ENCODE measurements around the gene RAPGEF4. TPM values are rescaled to one million over a fixed set of nuclear protein-coding genes. Genes with fewer than 3 reads are reported as not detected.

The RAPGEF4 gene
- total and polyA plus RNA-seq, 4 donors = 0.46 to 22.8 (median 3.9) TPM

- DNase-seq (peak; percentile 66 to 79), ATAC-seq (ENCODE audit: low FRiP score) (peak; percentile 72)
- Histone ChIP-seq H3K4me1 (ENCODE audit: control insufficient read depth in 1 of 2, insufficient read depth in 2 of 2, low read length in 2 of 2) (no peaks in the 10 kb centered on the region), H3K27ac (ENCODE audit: low read depth in 1 of 2, low read length in 2 of 2) (no peak overlapping the region), H3K9me3 (ENCODE audit: control insufficient read depth, low read length) (no peaks in the 10 kb centered on the region), H3K36me3 (ENCODE audit: control insufficient read depth in 1 of 2, insufficient read depth in 2 of 2, low read length in 1 of 2) (no peaks in the 10 kb centered on the region), H3K27me3 (ENCODE audit: control insufficient read depth in 1 of 2, insufficient read depth in 2 of 2, low read length in 1 of 2) (no peaks in the 10 kb centered on the region), H3K4me3 (ENCODE audit: low read length in 2 of 2) (no peak overlapping the region)
- WGBS, 2 donors = 46 to 54% methylated on average over 13 to 14 of the region's 14 CpGs
- intact Hi-C loops (cut with DNase I) = no loop called here
Observed at GRCh38 chr2:172995323-172996244, 259.9 kb downstream of the RAPGEF4 start.

GRCh38 chr2:172996387-172996961 lies 260.8 kb downstream of the RAPGEF4 start:
- no peaks in the 10 kb centered on the region for H3K27me3 ChIP-seq (ENCODE audit: control insufficient read depth in 1 of 2, insufficient read depth in 2 of 2, low read length in 1 of 2)
- intact Hi-C loops (cut with DNase I) = no loop called here
- no peak overlapping the region for H3K27ac ChIP-seq (ENCODE audit: low read depth in 1 of 2, low read length in 2 of 2)
- DNase-seq (no peak), ATAC-seq (ENCODE audit: low FRiP score) (no peak)
- no peaks in the 10 kb centered on the region for H3K36me3 ChIP-seq (ENCODE audit: control insufficient read depth in 1 of 2, insufficient read depth in 2 of 2, low read length in 1 of 2)
- no peak overlapping the region for H3K4me3 ChIP-seq (ENCODE audit: low read length in 2 of 2)
- no peaks in the 10 kb centered on the region for H3K4me1 ChIP-seq (ENCODE audit: control insufficient read depth in 1 of 2, insufficient read depth in 2 of 2, low read length in 2 of 2)
- H3K9me3 ChIP-seq (ENCODE audit: control insufficient read depth, low read length) = no peaks in the 10 kb centered on the region
- 73 to 76% methylated on average over 5 of the region's 5 CpGs for WGBS, 2 donors

GRCh38 chr2:172997031-172997430 lies 261.4 kb downstream of the RAPGEF4 start:
- H3K4me3 ChIP-seq (ENCODE audit: low read length in 2 of 2) = no peak overlapping the region
- ATAC-seq (ENCODE audit: low FRiP score) = no peak
- no peak overlapping the region for H3K27ac ChIP-seq (ENCODE audit: low read depth in 1 of 2, low read length in 2 of 2)
- no peaks in the 10 kb centered on the region for H3K36me3 ChIP-seq (ENCODE audit: control insufficient read depth in 1 of 2, insufficient read depth in 2 of 2, low read length in 1 of 2)
- WGBS, 2 donors = 93 to 96% methylated on average over 2 of the region's 2 CpGs
- H3K4me1 ChIP-seq (ENCODE audit: control insufficient read depth in 1 of 2, insufficient read depth in 2 of 2, low read length in 2 of 2) = no peaks in the 10 kb centered on the region
- DNase-seq = no peak
- intact Hi-C loops (cut with DNase I) = no loop called here
- no peaks in the 10 kb centered on the region for H3K9me3 ChIP-seq (ENCODE audit: control insufficient read depth, low read length)
- H3K27me3 ChIP-seq (ENCODE audit: control insufficient read depth in 1 of 2, insufficient read depth in 2 of 2, low read length in 1 of 2) = no peaks in the 10 kb centered on the region

- no peaks in the 10 kb centered on the region for H3K36me3 ChIP-seq (ENCODE audit: control insufficient read depth in 1 of 2, insufficient read depth in 2 of 2, low read length in 1 of 2)
- intact Hi-C loops (cut with DNase I) = no loop called here
- H3K27me3 ChIP-seq (ENCODE audit: control insufficient read depth in 1 of 2, insufficient read depth in 2 of 2, low read length in 1 of 2) = no peaks in the 10 kb centered on the region
- ATAC-seq (ENCODE audit: low FRiP score) (no peak), DNase-seq (no peak)
- H3K9me3 ChIP-seq (ENCODE audit: control insufficient read depth, low read length) = no peaks in the 10 kb centered on the region
- no peak overlapping the region for H3K27ac ChIP-seq (ENCODE audit: low read depth in 1 of 2, low read length in 2 of 2)
- no peak overlapping the region for H3K4me3 ChIP-seq (ENCODE audit: low read length in 2 of 2)
- WGBS, 2 donors = 95 to 98% methylated on average over 2 of the region's 2 CpGs
- no peaks in the 10 kb centered on the region for H3K4me1 ChIP-seq (ENCODE audit: control insufficient read depth in 1 of 2, insufficient read depth in 2 of 2, low read length in 2 of 2)
Observed at GRCh38 chr2:172998547-172999272, 263.1 kb downstream of the RAPGEF4 start.

- no peaks in the 10 kb centered on the region for H3K9me3 ChIP-seq (ENCODE audit: control insufficient read depth, low read length)
- WGBS, 2 donors = 82 to 84% methylated on average over 4 of the region's 4 CpGs
- no peak for ATAC-seq (ENCODE audit: low FRiP score)
Observed at GRCh38 chr2:172999641-173000386, 264.2 kb downstream of the RAPGEF4 start.

GRCh38 chr2:173001664-173002604 lies 266.3 kb downstream of the RAPGEF4 start:
- intact Hi-C loops (cut with DNase I) = no loop called here
- H3K4me3 ChIP-seq (ENCODE audit: low read length in 2 of 2) = no peak overlapping the region
- no peaks in the 10 kb centered on the region for H3K27me3 ChIP-seq (ENCODE audit: control insufficient read depth in 1 of 2, insufficient read depth in 2 of 2, low read length in 1 of 2)
- no peaks in the 10 kb centered on the region for H3K9me3 ChIP-seq (ENCODE audit: control insufficient read depth, low read length)
- no peak for ATAC-seq (ENCODE audit: low FRiP score)
- H3K36me3 ChIP-seq (ENCODE audit: control insufficient read depth in 1 of 2, insufficient read depth in 2 of 2, low read length in 1 of 2) = no peaks in the 10 kb centered on the region
- no peak overlapping the region for H3K27ac ChIP-seq (ENCODE audit: low read depth in 1 of 2, low read length in 2 of 2)
- H3K4me1 ChIP-seq (ENCODE audit: control insufficient read depth in 1 of 2, insufficient read depth in 2 of 2, low read length in 2 of 2) = no peaks in the 10 kb centered on the region
- WGBS, 2 donors = 62 to 76% methylated on average over 7 of the region's 7 CpGs
- DNase-seq = no peak

More at GRCh38 chr2:172999641-173000386, 264.2 kb downstream of the RAPGEF4 start:
- Histone ChIP-seq H3K4me1 (ENCODE audit: control insufficient read depth in 1 of 2, insufficient read depth in 2 of 2, low read length in 2 of 2) (no peaks in the 10 kb centered on the region), H3K27me3 (ENCODE audit: control insufficient read depth in 1 of 2, insufficient read depth in 2 of 2, low read length in 1 of 2) (no peaks in the 10 kb centered on the region), H3K27ac (ENCODE audit: low read depth in 1 of 2, low read length in 2 of 2) (no peak overlapping the region), H3K36me3 (ENCODE audit: control insufficient read depth in 1 of 2, insufficient read depth in 2 of 2, low read length in 1 of 2) (no peaks in the 10 kb centered on the region), H3K4me3 (ENCODE audit: low read length in 2 of 2) (no peak overlapping the region)
- intact Hi-C loops (cut with DNase I) = no loop called here
- no peak for DNase-seq

GRCh38 chr2:173002751-173003541 lies 267.3 kb downstream of the RAPGEF4 start:
- WGBS, 2 donors = 58 to 61% methylated on average over 15 of the region's 15 CpGs
- intact Hi-C loops (cut with DNase I) = no loop called here
- Histone ChIP-seq H3K4me3 (ENCODE audit: low read length in 2 of 2) (no peak overlapping the region), H3K27ac (ENCODE audit: low read depth in 1 of 2, low read length in 2 of 2) (no peak overlapping the region), H3K27me3 (ENCODE audit: control insufficient read depth in 1 of 2, insufficient read depth in 2 of 2, low read length in 1 of 2) (no peaks in the 10 kb centered on the region), H3K36me3 (ENCODE audit: control insufficient read depth in 1 of 2, insufficient read depth in 2 of 2, low read length in 1 of 2) (no peaks in the 10 kb centered on the region), H3K4me1 (ENCODE audit: control insufficient read depth in 1 of 2, insufficient read depth in 2 of 2, low read length in 2 of 2) (no peaks in the 10 kb centered on the region), H3K9me3 (ENCODE audit: control insufficient read depth, low read length) (no peaks in the 10 kb centered on the region)
- no peak for DNase-seq
- ATAC-seq (ENCODE audit: low FRiP score) = no peak

Measured in aorta (tissue), 5 donors.